ENCODE data around the gene NPIPB6.
"Not testable (repeated sequence)": the region's sequence is repeated elsewhere in the genome, so short reads cannot be mapped to it uniquely, and the experiment has no call there.

NPIPB6 gene

DNA sequence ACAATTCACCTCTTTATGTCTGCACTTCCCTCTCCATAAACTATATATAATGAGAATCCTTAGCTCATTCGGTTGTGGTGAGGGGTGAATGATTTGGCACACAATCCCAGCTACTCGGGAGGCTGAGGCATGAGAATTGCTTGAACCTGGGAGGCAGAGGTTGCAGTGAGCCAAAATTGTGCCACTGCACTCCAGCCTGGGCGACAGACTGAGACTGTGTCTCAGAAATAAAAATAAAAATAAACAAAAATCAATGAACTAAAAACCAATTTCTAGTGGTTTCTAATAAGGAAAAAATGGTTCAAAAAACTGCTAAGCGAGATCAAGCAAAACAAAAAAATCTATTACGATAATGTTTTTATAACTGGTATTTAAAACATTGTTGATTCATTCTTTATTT, at the start of gene NPIPB6:
NPIPB6 (minus strand) TSS at position 101 of the 400 bp plus-strand sequence. CDS start 686 bp downstream, outside the sequence.
- not testable (repeated sequence) for DNase-seq (ENCODE audit: low read depth in 4 of 4, low spot score in 1 of 4)

DNA sequence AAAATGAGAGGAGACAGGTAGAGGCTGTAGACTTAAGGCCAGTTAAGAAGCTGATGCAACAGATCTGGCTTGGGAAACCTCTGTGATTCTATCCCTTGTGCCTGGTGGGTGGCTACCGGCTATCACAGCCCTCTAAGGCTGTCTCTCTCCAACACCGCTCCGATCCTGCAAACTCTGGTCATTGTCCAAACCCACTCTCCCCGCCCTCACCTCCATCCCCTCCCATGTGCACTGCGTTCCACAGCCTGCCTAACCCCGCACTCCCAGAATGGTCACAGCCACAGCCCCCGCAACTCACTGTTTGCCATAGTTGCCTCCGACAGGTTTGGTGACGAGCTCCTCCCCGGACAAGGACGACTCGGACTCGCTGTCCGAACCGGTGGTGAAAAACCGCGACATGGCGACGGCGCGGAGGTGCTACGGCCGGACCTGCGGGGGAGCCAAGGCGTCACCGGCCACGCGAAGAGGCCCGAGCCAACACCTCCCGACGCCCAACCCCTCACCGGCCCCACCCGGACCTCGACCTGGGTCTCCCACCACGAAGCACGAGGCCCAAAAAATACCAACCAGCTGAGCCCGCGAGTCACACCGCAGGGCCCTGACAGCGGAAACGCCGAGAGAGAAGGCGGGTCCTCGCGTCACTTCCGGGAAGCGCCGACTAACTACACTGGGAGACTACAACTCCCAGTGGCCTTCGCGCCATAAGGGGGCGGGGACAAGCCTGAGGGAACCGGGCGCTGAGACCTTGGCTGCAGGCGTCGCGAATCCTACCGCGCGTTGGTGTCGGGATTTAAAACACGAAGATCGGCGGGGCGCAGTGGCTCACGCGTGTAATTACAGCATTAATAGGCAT, 40.1 kb upstream of the NPIPB6 start, which contains the start of gene EIF3CL:
EIF3CL (minus strand) TSS at position 622 of the 853 bp plus-strand sequence; CDS start at position 399, 223 bp downstream.
- DNase-seq (ENCODE audit: low read depth in 4 of 4, low spot score in 1 of 4): not testable (repeated sequence)

DNA sequence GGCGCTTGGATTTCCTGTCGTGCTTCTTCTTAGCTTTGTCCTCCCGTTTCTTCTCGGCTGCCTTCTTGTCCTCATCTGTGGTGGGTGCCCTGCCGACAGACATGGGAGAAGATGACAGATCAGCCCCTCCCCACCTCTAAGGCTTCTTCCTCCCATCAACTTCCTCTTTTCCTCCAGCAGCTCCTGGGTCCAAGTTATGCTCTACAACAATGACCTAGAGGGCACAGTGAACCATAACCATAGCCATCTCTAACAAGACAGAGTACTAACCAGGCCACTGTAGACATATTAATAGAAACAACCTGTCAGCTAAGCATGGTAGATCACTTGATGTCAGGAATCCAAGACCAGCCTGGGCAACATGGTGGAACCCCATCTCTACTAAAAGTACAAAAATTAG, 28.7 kb upstream of the NPIPB6 start:
- not testable (repeated sequence) for DNase-seq (ENCODE audit: low read depth in 4 of 4, low spot score in 1 of 4)

GRCh38 chr16:28382177-28382867, 19.0 kb upstream of the NPIPB6 start:
- DNase-seq (ENCODE audit: low read depth in 4 of 4, low spot score in 1 of 4): not testable (repeated sequence)

DNA sequence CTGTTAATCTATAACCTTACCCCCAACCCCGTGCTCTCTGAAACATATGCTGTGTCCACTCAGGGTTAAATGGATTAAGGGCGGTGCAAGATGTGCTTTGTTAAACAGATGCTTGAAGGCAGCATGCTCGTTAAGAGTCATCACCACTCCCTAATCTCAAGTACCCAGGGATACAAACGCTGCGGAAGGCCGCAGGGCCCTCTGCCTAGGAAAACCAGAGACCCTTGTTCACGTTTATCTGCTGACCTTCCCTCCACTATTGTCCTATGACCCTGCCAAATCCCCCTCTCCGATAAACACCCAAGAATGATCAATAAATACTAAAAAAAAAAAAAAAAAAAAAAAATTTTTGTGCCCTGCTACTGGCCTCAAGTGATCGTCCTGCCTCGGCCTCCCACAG, 14.5 kb upstream of the NPIPB6 start:
- not testable (repeated sequence) for DNase-seq (ENCODE audit: low read depth in 4 of 4, low spot score in 1 of 4)

DNA sequence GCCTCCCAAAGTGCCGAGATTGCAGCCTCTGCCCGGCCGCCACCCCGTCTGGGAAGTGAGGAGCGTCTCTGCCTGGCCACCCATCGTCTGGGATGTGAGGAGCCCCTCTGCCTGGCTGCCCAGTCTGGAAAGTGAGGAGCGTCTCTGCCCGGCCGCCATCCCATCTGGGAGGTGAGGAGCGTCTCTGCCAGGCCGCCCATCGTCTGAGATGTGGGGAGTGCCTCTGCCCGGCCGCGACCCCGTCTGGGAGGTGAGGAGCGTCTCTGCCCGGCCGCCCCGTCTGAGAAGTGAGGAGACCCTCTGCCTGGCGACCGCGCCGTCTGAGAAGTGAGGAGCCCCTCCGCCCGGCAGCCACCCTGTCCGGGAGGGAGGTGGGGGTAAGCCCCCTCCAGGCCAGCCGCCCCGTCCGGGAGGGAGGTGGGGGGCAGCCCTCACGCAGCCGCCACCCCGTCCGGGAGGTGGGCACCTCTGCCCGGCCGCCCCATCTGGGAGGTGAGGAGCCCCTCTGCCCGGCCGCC, 13.9 kb upstream of the NPIPB6 start:
- DNase-seq (ENCODE audit: low read depth in 4 of 4, low spot score in 1 of 4): not testable (repeated sequence)

GRCh38 chr16:28375115-28375514, 11.8 kb upstream of the NPIPB6 start:
- DNase-seq (ENCODE audit: low read depth in 4 of 4, low spot score in 1 of 4): not testable (repeated sequence)

- DNase-seq (ENCODE audit: low read depth in 4 of 4, low spot score in 1 of 4): not testable (repeated sequence)
These were observed 11.0 kb upstream of the NPIPB6 start for GRCh38 chr16:28374281-28374680.

DNA sequence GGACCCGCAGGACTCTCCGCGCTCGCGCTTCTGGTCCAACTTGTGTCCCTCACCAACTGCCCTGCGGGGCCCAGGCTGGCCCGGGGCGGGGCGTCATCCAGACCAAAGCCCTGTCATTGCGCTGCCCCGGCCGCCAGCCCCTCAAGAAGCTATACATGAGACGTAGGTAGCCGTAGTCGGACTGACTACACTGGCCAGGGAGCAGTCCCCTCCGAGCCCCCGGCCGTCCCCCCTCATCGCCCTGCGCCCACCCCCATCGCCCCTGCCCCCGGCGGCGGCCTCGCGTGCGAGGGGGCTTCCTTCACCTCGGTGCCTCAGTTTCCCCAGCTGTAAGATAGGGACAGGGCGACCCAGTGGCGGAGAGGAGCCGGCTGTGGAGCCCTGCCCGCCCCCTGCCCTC, 4.6 kb upstream of the NPIPB6 start:
- not testable (repeated sequence) for DNase-seq (ENCODE audit: low read depth in 4 of 4, low spot score in 1 of 4)

- not testable (repeated sequence) for DNase-seq (ENCODE audit: low read depth in 4 of 4, low spot score in 1 of 4)
These were observed 1.2 kb upstream of the NPIPB6 start for GRCh38 chr16:28364268-28365173.

DNA sequence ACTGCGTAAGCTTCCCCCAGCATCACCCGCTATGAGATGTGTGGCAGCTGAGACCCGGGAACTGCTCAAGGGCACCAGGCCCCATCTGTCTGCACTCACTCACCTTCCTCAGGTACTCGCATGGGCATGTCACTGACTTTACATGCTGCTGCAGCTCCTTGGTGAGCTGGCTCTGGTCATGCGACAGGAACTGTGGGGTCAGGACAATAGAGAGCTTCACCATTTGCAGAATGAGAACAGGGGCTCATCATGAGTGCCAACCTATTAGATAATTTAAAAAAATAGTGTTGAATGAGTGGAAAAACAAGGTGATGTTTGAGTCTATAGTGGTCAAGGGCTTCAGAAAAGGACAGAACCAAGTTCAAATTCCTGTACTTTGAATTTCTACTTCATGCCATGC, 708 bp downstream of the NPIPB6 start:
- not testable (repeated sequence) for DNase-seq (ENCODE audit: low read depth in 4 of 4, low spot score in 1 of 4)

DNA sequence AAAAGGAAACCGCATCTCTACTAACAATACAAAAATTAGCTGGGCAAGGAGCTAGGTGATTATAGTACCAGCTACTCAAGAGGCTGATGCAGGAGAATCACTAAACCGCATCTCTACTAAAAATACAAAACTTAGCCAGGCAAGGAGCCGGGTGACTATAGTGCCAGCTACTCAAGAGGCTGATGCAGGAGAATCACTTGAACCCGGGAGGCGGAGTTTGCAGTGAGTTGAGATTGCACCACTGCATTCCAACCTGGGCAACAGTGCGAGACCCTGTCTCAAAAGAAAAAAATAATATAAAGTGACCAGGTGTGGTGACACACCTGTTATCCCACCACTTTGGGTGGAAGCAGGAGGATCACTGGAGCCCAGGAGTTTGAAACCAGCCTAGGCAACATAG, 25.1 kb downstream of the NPIPB6 start:
- not testable (repeated sequence) for DNase-seq (ENCODE audit: low read depth in 4 of 4, low spot score in 1 of 4)

DNA sequence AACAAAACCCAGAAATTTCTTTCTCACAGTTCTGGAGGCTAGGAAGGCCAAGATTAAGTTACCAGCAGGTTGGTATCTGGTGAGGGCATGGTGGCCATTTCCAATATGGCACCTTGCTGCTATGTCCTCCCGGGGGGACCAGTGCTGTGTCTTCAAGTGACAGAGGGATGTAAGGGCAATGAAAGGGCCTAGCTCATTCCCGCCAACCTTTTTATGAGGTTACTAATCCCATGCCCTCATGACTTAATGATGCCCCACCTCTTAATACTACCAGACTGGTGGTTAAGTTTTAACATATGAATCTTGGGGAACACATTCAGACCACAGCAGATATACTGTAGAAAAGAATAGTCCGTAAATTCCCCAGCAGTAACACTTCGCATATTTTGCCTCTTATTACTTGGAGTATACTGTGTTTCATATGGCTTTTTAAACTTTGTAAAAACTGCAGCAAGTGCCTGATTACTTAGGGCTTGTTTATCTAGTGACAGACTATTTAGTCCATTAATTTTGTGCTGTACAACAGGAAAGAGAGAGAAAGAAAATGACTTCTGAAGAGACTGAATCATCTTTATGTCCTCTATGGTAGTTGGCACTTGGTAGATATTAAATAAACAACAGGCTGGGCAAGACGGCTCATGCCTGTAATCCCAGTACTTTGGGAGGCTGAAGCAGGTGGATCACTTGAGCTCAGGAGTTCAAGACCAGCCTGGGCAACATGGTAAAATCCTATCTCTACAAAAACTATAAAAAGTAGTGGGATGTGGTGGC, 26.2 kb downstream of the NPIPB6 start:
- not testable (repeated sequence) for DNase-seq (ENCODE audit: low read depth in 4 of 4, low spot score in 1 of 4)

GRCh38 chr16:28335678-28336077, 27.6 kb downstream of the NPIPB6 start:
- DNase-seq (ENCODE audit: low read depth in 4 of 4, low spot score in 1 of 4): not testable (repeated sequence)

DNA sequence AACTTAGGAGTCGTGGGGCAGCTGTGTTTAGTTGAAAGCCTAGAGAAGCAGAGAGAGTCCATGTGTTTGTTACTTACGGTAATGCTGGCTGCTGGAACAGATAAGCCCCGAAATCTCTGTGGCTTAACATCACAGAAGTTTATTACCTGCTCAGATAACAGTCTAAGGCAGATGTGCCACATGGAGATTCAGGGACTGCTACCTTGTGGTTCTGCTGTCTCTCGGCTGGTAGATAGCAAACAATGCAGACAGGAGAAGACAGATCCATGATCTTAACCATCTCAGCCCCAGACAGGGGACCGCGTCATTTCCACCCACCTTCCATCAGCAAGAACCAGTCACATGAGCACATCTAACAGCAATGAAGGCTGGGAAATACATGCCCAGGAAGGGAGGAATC, 30.7 kb downstream of the NPIPB6 start:
- not testable (repeated sequence) for DNase-seq (ENCODE audit: low read depth in 4 of 4, low spot score in 1 of 4)

GRCh38 chr16:28330981-28331380, 32.3 kb downstream of the NPIPB6 start:
- not testable (repeated sequence) for DNase-seq (ENCODE audit: low read depth in 4 of 4, low spot score in 1 of 4)

GRCh38 chr16:28330232-28330631, 33.1 kb downstream of the NPIPB6 start:
- DNase-seq (ENCODE audit: low read depth in 4 of 4, low spot score in 1 of 4): not testable (repeated sequence)

- peak; percentile 38 to 54 (median 49) for DNase-seq (ENCODE audit: low read depth in 4 of 4, low spot score in 1 of 4)
These were observed 36.3 kb downstream of the NPIPB6 start for GRCh38 chr16:28326881-28327610.

DNA sequence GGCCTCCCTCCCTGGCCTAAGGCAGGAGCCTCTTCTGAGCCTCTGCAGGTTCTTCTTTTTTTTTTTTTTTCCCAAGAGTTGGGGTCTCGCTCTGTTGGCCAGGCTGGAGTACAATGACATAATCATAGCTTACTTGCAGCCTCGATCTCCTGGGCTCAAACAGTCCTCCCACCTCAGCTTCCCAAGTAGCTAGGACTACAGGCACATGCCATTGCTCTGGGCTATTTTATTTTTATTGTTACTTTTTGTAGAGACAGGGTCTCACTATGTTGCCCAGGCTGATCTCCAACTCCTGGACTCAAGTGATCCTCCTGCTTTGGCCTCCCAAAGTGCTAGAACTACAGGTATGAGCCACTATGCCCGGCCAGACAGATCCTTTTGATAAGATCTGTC, 38.4 kb downstream of the NPIPB6 start:
- no peak for DNase-seq (ENCODE audit: low read depth in 4 of 4, low spot score in 1 of 4)
